Naive thymus-derived CD4-positive, alpha-beta T cell (primary cell): Measurements from ENCODE around the gene MAG. TPM values are rescaled to one million over a fixed set of nuclear protein-coding genes. Genes with fewer than 3 reads are reported as not detected.
"Not testable (repeated sequence)": the region's sequence is repeated elsewhere in the genome, so short reads cannot be mapped to it uniquely, and the experiment has no call there.

Source experiments
- ATAC-seq: fragments of 150-1000 bp; cut with Tn5 transposase; 2 replicates; pipeline ENCODE4 v1.10.0; 2021; ENCODE audit warnings: mild to moderate bottlenecking, moderate library complexity
- CTCF ChIA-PET: fragments of 350-600 bp; sonication (Branson Sonifier 250); formaldehyde crosslinking; loops from one replicate; lab custom pipeline; 2021; ENCODE audit warnings: antibody characterized with exemption; lab: Charles Lee
- POLR2A ChIA-PET: fragments of 350-600 bp; sonication (Branson Sonifier 250); formaldehyde crosslinking; loops from one replicate; lab custom pipeline; 2021; ENCODE audit warnings: antibody characterized with exemption, inconsistent platforms; lab: Charles Lee
- DNase-seq, 9 donors: peaks; one replicate each; pipeline versions ENCODE4 v3.0.0 to v3.0.0-alpha.2; 2020 to 2022; ENCODE audit warnings: mixed read lengths in 1 of 9
- H3K27ac ChIP-seq: one replicate; pipeline ENCODE4 v1.7.0; 2013; ENCODE audit warnings: mild to moderate bottlenecking, low read depth, low read length, moderate library complexity
- H3K27me3 ChIP-seq, 2 donors: one replicate each; pipeline ENCODE4 v1.7.0; 2013; ENCODE audit warnings: low read length in 2 of 2, mild to moderate bottlenecking in 2 of 2, moderate library complexity in 2 of 2; ENCODE audit not compliant: control insufficient read depth in 2 of 2, insufficient read depth in 2 of 2
- H3K36me3 ChIP-seq, 3 experiments: 1 replicate in 2 of 3; 2 replicates in 1 of 3; pipeline ENCODE4 v1.7.0; 2013; ENCODE audit warnings: low read length in 3 of 3, mild to moderate bottlenecking in 3 of 3, moderate library complexity in 1 of 3; ENCODE audit not compliant: insufficient read depth in 3 of 3, control insufficient read depth in 2 of 3
- H3K4me1 ChIP-seq, 2 donors: one replicate each; pipeline ENCODE4 v1.7.0; 2013; ENCODE audit warnings: low read length in 2 of 2, mild to moderate bottlenecking in 2 of 2, moderate library complexity in 1 of 2; ENCODE audit not compliant: control insufficient read depth in 2 of 2, insufficient read depth in 2 of 2
- H3K4me3 ChIP-seq: 2 replicates; pipeline ENCODE4 v1.7.0; 2013; ENCODE audit warnings: mild to moderate bottlenecking, low read length
- H3K9me3 ChIP-seq, 3 experiments: 1 replicate in 2 of 3; 2 replicates in 1 of 3; pipeline ENCODE4 v1.7.0; 2013; ENCODE audit warnings: low read length in 3 of 3; ENCODE audit not compliant: control insufficient read depth in 2 of 3
- H3K27ac Mint-ChIP-seq, 9 donors: one replicate each; pipeline ENCODE4 v1.8.0; 2020 to 2022; ENCODE audit warnings: mixed read lengths in 9 of 9, mild to moderate bottlenecking in 8 of 9, moderate library complexity in 5 of 9, inconsistent platforms in 2 of 9
- H3K27me3 Mint-ChIP-seq, 5 donors: one replicate each; pipeline ENCODE4 v1.8.0; 2021 to 2022; ENCODE audit warnings: mixed read lengths in 5 of 5, mild to moderate bottlenecking in 1 of 5
- H3K36me3 Mint-ChIP-seq, 5 donors: one replicate each; pipeline ENCODE4 v1.8.0; 2020 to 2022; ENCODE audit warnings: mixed read lengths in 5 of 5, mild to moderate bottlenecking in 3 of 5, inconsistent platforms in 1 of 5
- H3K4me1 Mint-ChIP-seq, 7 donors: one replicate each; pipeline ENCODE4 v1.8.0; 2020 to 2022; ENCODE audit warnings: mixed read lengths in 7 of 7, mild to moderate bottlenecking in 3 of 7, inconsistent platforms in 1 of 7
- H3K4me3 Mint-ChIP-seq, 10 donors: one replicate each; pipeline ENCODE4 v1.8.0; 2020 to 2022; ENCODE audit warnings: mild to moderate bottlenecking in 10 of 10, mixed read lengths in 10 of 10, moderate library complexity in 6 of 10, inconsistent platforms in 2 of 10
- H3K9me3 Mint-ChIP-seq, 11 donors: one replicate each; pipeline ENCODE4 v1.8.0; 2020 to 2022; ENCODE audit warnings: mixed read lengths in 11 of 11, mild to moderate bottlenecking in 4 of 11, inconsistent platforms in 1 of 11, moderate library complexity in 1 of 11
- intact Hi-C, 2 donors: fragments of 100-400 bp; cut with micrococcal nuclease; formaldehyde crosslinking; loops; one replicate each; pipeline ENCODE4 v1.15.1; 2023
- polyA plus RNA-seq, 2 donors: library from polyadenylated mRNA; unstranded; fragments of 300-500 nt; fragmentation: Illumina TruSeq; gene quantifications; one replicate each; pipeline ENCODE4 v1.2.3, GENCODE V29; 2021
- total RNA-seq, 6 experiments: library from RNA in 5 of 6; stranded (reverse) in 5 of 6; gene quantifications; 1 replicate in 5 of 6; 2 replicates in 1 of 6; pipeline ENCODE4 v1.2.3 and lab custom pipeline; 2021 to 2026

The MAG gene
- total and polyA plus RNA-seq, 7 experiments from 2014 or later = 0.29 to 0.31 TPM; not detected in 5

DNA sequence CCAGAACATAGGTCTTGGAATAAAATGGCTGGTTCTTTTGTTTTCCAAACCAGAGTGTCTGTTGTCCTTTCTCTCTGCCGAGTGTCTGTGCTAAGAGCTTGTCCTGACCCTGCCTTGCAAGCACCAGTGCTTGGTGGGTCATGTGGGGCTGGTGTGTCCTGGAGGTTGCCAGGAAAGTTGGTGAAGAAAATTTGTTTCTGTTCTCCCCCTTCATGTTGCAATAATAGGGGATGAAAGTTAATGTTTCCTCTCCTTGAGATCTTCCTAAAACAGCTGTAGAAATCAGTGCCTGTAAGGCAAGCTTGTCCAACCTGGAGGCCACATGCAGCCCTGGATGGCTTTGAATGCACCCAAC, 6.9 kb upstream of the MAG start:
- H3K4me1 ChIP-seq = no peaks in the 10 kb centered on the region
- ATAC-seq (no peak), DNase-seq (no peak)
- Mint-ChIP-seq H3K36me3 (no peaks in the 10 kb centered on the region), H3K9me3 (no peaks in the 10 kb centered on the region), H3K27me3 (peaks cover 5 to 24% (median 18%) of the 10 kb centered on the region in 5 donors), H3K4me1 (peaks cover 0 to 10% (median 0%) of the 10 kb centered on the region in 7 donors), H3K27ac (peak overlapping the region in 1 of 9 donors; percentile 28), H3K4me3 (no peak overlapping the region)
- no peaks in the 10 kb centered on the region for H3K27me3 ChIP-seq
- no peaks in the 10 kb centered on the region for H3K36me3 ChIP-seq
- ChIA-PET CTCF (no interaction called here), POLR2A (interaction anchor here (0.7 kb wide), 1 partner anchor 1198 kb away, joined by 5 read pairs; no protein-coding TSS in a partner anchor)
- H3K27ac ChIP-seq = no peak overlapping the region
- intact Hi-C loops = no loop called here
- no peak overlapping the region for H3K4me3 ChIP-seq
- H3K9me3 ChIP-seq = no peaks in the 10 kb centered on the region

DNA sequence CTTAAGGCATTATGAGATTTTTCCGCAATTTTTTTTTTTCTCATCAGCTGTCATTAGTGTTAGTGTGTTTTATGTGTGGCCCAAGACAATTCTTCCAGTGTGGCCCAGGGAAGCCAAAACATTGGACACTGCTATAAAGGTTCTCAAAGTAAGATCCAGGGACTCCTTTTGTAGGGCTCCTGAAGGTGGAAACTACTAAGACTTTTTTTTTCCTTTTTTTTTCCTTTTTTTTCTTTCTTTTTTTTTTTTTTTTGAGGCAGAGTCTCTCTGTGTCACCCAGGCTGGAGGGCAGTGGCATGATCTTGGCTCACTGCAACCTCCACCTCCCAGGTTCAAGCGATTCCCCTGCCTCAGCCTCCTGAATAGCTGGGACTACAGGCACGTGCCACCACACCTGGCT, 6.5 kb upstream of the MAG start:
- DNase-seq, H3K36me3 Mint-ChIP-seq, H3K4me3 ChIP-seq, ATAC-seq, H3K27ac Mint-ChIP-seq, H3K4me1 ChIP-seq, H3K4me1 Mint-ChIP-seq, H3K4me3 Mint-ChIP-seq, H3K9me3 Mint-ChIP-seq, CTCF ChIA-PET, H3K27ac ChIP-seq, intact Hi-C loops, H3K27me3 ChIP-seq, H3K9me3 ChIP-seq, H3K36me3 ChIP-seq: not testable (repeated sequence)
- POLR2A ChIA-PET = interaction anchor here (0.7 kb wide), 1 partner anchor 1198 kb away, joined by 5 read pairs; no protein-coding TSS in a partner anchor
- H3K27me3 Mint-ChIP-seq = peaks cover 5 to 24% (median 18%) of the 10 kb centered on the region in 5 donors

DNA sequence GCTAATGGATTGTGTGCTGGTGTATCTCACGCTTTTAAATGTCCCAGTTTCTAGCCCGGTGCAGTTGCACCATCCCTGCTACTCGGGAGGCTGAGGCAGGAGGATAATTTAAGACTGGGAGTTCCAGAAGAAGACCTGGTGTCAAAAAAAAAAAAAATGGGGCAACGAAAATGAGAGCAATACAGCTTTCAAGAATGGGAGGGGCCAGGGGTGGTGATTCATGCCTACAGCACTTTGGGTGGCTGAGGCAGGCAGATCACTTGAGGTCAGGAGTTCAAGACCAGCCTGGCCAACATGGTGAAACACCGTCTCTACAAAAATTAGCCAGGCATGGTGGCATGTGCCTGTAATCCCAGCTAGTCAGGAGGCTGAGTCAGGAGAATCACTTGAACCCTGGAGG, 5.9 kb upstream of the MAG start:
- H3K4me1 Mint-ChIP-seq, H3K9me3 Mint-ChIP-seq, CTCF ChIA-PET, H3K9me3 ChIP-seq, H3K27ac Mint-ChIP-seq, H3K27me3 ChIP-seq, H3K4me3 ChIP-seq, H3K36me3 ChIP-seq, intact Hi-C loops, POLR2A ChIA-PET, DNase-seq, H3K4me3 Mint-ChIP-seq, H3K27ac ChIP-seq, ATAC-seq, H3K36me3 Mint-ChIP-seq, H3K4me1 ChIP-seq: not testable (repeated sequence)
- peaks cover 5 to 23% (median 18%) of the 10 kb centered on the region in 5 donors for H3K27me3 Mint-ChIP-seq

DNA sequence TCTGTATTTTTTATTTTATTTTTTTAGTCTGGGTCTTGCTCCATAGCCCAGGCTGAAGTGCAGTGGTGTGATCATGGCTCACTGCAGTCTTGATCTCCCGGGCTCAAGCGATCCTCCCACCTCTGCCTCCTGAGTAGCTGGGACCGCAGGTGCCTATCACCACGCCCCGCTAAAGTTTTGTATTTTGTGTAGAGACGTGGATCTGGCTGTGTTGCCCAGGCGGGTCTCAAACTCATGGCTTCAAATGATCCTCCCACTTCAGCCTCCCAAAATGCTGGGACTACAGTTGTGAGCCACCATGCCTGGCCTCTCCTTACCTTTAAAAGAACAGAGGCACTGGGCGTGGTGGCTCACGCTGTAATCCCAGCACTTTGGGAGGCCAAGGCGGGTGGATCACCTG, 4.2 kb upstream of the MAG start:
- CTCF ChIA-PET = no interaction called here
- H3K4me3 Mint-ChIP-seq = no peak overlapping the region

DNA sequence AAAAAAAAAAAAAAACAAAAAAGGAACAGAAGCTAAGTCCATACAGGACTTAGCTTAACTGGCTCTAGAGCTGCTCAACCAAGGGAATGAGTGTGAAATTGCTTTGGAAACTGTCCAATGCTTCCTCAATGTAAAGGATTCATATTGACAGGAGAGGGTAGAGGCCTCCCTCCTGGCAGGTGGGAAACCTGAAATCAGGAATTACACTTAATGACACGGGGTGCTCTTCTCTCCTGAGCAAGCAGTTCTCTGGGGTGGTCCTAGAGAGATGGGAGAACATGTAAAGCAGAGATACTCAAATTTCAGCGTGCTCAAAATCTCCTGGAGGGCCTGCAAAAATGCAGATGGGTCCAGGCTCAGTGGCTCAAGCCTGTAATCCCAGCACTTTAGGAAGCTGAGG, 3.6 kb upstream of the MAG start:
- Histone ChIP-seq H3K4me3 (no peak overlapping the region), H3K4me1 (no peaks in the 10 kb centered on the region), H3K9me3 (no peaks in the 10 kb centered on the region), H3K27ac (no peak overlapping the region), H3K36me3 (no peaks in the 10 kb centered on the region), H3K27me3 (no peaks in the 10 kb centered on the region)
- Mint-ChIP-seq H3K4me3 (no peak overlapping the region), H3K27me3 (peaks cover 2 to 14% (median 13%) of the 10 kb centered on the region in 5 donors), H3K27ac (peak overlapping the region in 1 of 9 donors; percentile 16), H3K9me3 (no peaks in the 10 kb centered on the region), H3K4me1 (no peaks in the 10 kb centered on the region), H3K36me3 (no peaks in the 10 kb centered on the region)
- ChIA-PET POLR2A (no interaction called here), CTCF (no interaction called here)
- intact Hi-C loops = no loop called here
- ATAC-seq = no peak
- DNase-seq = no peak

More for the DNA sequence above, 4.2 kb upstream of the MAG start:
- Histone ChIP-seq H3K4me3 (no peak overlapping the region), H3K4me1 (no peaks in the 10 kb centered on the region), H3K27me3 (no peaks in the 10 kb centered on the region), H3K9me3 (no peaks in the 10 kb centered on the region), H3K27ac (no peak overlapping the region), H3K36me3 (no peaks in the 10 kb centered on the region)
- no peak for ATAC-seq
- peaks cover 5 to 20% (median 16%) of the 10 kb centered on the region in 5 donors for H3K27me3 Mint-ChIP-seq
- H3K4me1 Mint-ChIP-seq = no peaks in the 10 kb centered on the region
- POLR2A ChIA-PET = interaction anchor here (0.7 kb wide), 1 partner anchor 9 kb away, joined by 3 read pairs; no protein-coding TSS in a partner anchor
- no peaks in the 10 kb centered on the region for H3K36me3 Mint-ChIP-seq
- H3K27ac Mint-ChIP-seq = no peak overlapping the region
- intact Hi-C loops = no loop called here
- H3K9me3 Mint-ChIP-seq = no peaks in the 10 kb centered on the region
- DNase-seq = no peak

DNA sequence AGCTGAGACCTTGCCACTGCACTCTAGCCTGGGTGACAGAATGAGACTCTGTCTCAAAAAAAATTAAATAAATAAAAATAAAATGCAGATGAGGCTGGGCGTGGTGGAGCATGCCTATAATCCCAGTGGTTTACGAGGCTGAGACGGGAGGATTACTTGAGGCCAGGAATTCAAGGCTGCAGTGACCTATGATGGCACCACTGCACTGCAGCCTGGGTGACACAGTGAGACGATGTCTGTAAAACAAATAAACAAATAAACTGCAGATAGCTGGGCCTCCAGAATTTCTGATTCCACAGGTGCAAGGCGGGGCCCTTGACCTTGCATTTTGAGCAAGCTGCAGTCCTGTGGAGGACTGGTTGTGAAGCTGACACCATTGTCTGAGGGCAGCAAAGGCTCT, 3.1 kb upstream of the MAG start:
- POLR2A ChIA-PET = no interaction called here
- peaks cover 0 to 13% (median 11%) of the 10 kb centered on the region in 5 donors for H3K27me3 Mint-ChIP-seq

DNA sequence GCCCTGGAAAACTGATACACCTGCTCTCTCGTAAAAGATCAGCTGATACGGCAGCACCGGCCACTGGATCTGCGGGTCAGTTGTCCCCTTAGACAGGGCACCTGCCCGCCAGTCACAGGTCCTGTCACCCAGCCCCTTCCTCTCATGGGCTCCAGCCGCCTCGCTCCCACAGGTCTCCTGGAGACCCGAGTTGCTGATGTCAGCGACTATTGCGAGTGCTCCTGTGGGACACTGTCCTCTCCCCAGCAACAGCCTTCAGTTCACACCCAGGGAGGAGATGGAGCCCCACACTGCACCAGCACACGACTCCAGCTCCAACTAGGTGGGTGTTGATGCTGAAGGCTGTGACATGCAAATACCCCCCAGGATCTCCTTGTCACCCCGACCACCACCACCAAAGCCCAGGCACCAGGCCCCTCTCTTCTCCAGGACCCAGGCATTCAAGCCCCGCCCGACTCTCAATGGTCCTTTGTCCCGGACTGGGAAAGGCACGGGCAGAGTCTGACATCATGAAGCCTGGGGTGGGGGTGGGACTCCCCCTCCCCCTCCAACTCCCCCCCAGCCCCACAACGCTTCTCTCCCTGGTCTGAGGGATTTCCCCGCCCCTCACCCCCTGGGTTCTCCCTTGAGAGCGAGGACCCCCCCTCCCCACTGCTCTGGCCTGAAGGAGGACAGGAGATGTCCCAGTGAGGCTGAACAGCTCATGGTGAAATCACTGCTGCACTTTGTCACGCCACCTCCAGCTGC, 1.4 kb upstream of the MAG start:
- no peak for DNase-seq
- Histone ChIP-seq H3K9me3 (no peaks in the 10 kb centered on the region), H3K36me3 (no peaks in the 10 kb centered on the region), H3K4me3 (no peak overlapping the region), H3K27me3 (no peaks in the 10 kb centered on the region), H3K27ac (no peak overlapping the region), H3K4me1 (peaks cover 0 to 4% of the 10 kb centered on the region in 2 donors)
- peaks cover 0 to 4% (median under 1%) of the 10 kb centered on the region in 7 donors for H3K4me1 Mint-ChIP-seq
- ChIA-PET CTCF (interaction anchor here (0.6 kb wide), 1 partner anchor 50 kb away, joined by 3 read pairs; no protein-coding TSS in a partner anchor), POLR2A (interaction anchor here (1.1 kb wide), 1 partner anchor 13 kb away, joined by 3 read pairs; no protein-coding TSS in a partner anchor)
- ATAC-seq = no peak
- H3K27ac Mint-ChIP-seq = no peak overlapping the region
- no peaks in the 10 kb centered on the region for H3K9me3 Mint-ChIP-seq
- intact Hi-C loops = no loop called here
- peaks cover 0 to 5% (median 0%) of the 10 kb centered on the region in 5 donors for H3K27me3 Mint-ChIP-seq
- H3K4me3 Mint-ChIP-seq = no peak overlapping the region
- no peaks in the 10 kb centered on the region for H3K36me3 Mint-ChIP-seq

More for the DNA sequence above, 3.1 kb upstream of the MAG start:
- ATAC-seq = no peak
- H3K27ac Mint-ChIP-seq = no peak overlapping the region
- Histone ChIP-seq H3K9me3 (no peaks in the 10 kb centered on the region), H3K4me3 (no peak overlapping the region), H3K27me3 (no peaks in the 10 kb centered on the region), H3K27ac (no peak overlapping the region), H3K36me3 (no peaks in the 10 kb centered on the region), H3K4me1 (no peaks in the 10 kb centered on the region)
- no peaks in the 10 kb centered on the region for H3K36me3 Mint-ChIP-seq
- no peak overlapping the region for H3K4me3 Mint-ChIP-seq
- DNase-seq = no peak
- CTCF ChIA-PET = no interaction called here
- H3K4me1 Mint-ChIP-seq = no peaks in the 10 kb centered on the region
- intact Hi-C loops = no loop called here
- H3K9me3 Mint-ChIP-seq = no peaks in the 10 kb centered on the region
